GM10847 (cell line): ENCODE results near the gene MOB1B.
A peak's percentile ranks its signal among the peaks of the same experiment; 100 is the strongest.

ENCODE experiments used
- POLR2A ChIP-seq: IDR thresholded peaks from 2 replicates; pipeline ENCODE4 v1.6.1; 2011; ENCODE audit not compliant: insufficient read length; ENCODE audit errors: extremely low read depth

The MOB1B gene

DNA sequence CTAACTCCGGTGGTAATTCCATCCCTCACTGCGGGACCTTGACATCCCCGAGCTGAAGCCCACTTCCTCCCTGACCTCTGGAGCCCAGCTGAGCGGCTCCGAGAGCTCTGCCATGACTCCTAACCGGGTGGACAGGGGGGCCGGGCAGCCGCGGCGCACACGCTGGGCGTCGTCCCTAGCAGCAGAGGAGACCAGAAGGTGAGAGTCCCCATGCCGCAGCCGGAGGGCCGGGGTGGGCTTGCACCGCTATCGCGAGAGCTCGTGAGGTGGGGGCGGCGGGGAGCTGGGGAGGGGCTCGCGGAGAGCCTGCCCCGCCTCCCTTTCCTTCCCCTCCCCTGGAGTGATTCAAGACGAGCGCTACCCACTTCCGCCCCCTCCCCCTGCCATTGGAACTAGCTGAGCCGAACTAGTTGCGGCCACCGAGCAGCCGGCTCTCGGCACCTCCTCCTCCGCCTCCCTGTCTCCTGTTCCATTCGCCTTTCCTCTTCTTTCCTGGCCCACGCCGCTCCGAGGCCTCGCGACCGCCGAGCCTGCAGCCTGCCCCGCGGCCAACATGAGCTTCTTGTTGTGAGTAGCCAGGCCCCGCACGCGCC is at the start of gene MOB1B:
MOB1B (plus strand) TSS at position 386 of the 593 bp plus-strand sequence; CDS start at position 554, 168 bp downstream.
- peak; percentile 19 for TF ChIP-seq POLR2A

- no peak for TF ChIP-seq POLR2A
These were observed 46.7 kb upstream of the MOB1B start for GRCh38 chr4:70855464-70855863.

DNA sequence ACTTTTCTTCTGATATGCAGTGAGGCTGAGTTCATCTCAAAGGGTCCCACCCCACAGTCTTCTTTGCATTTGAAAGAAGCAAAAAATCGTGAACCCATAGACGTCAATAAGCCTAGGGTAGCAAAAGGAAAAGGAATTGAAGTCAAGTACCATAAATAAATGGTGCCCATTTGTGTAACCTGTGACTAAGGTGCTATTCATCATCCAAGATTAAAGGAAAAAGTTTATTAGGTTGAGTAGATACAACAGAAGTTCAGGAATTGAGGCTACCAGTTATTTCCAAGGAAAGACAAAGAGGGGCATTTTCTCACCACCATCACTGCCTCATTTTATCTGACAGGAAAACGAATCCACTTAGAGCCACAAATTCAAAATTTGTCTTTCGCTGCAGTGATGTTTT is 43.7 kb upstream of the MOB1B start:
- no peak for TF ChIP-seq POLR2A

DNA sequence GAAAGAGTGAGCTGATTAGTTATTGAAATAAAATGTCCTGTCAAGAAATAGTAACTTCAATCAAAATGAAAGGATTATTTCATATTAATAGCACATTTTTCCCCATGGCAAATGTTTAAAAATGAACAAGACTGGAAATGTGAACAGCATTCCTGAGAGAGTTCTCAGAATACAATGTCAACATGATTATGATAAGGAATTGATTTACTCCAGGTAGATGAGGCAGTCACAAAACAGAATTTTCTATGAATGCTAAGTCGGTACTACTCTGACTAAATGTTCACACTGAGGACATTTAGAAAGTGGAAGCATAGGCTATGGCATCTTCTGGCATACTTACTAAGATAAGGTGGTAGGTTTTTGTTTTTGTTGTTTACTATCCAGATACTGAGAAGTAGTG is 43.1 kb upstream of the MOB1B start:
- TF ChIP-seq POLR2A: no peak

DNA sequence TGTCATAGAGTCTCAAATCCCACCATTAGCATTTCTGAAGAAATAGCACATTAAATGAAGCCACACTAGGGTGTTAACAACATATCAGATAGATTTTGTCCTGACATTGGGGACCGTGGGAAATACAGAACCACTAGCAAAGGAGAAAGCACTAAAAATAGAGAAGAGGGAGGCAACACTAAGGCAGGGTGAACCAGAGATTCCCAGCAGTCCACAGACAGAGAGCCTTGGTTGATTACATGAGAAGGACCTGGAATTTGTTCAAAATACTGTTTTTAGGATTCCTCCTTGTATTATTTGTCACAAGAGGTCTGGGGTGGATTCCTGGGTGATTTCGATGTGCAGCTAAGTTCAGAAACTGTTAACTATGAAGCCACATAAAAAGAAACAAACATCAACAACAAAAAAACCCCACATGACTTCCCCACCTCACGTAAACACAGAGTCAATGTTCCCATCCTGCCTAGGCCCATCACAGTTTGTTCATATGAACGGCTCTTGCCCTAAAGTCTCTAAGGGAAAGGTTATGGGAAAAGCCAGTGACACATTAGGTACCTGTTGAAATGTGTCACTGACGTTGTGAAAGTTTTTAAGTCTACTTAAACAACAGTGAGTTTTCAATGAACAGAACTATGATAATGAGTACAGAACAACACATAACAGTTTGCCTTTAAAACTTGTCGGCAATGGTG is 38.9 kb upstream of the MOB1B start:
- no peak for TF ChIP-seq POLR2A

DNA sequence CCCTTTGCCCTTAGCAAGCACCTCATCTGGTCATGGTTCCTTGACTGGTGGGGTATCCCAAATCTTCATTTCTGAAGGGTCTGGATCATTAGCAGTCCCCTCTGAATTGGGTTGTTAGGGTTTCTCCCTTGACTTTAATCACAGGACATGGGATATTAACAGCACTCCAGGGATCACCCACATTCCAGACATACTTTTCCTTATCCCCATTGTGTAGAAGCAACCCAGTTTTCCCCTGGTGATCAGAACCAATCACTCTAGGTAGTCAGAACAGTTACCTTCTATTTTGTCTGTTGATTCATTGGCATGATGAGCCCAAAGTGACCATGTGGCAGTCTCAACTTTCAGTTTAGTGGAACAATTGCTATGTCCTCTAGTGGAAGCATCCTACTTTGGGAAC is 33.4 kb upstream of the MOB1B start:
- no peak for TF ChIP-seq POLR2A

- no peak for TF ChIP-seq POLR2A
These were observed 29.0 kb upstream of the MOB1B start for GRCh38 chr4:70873216-70873615.

DNA sequence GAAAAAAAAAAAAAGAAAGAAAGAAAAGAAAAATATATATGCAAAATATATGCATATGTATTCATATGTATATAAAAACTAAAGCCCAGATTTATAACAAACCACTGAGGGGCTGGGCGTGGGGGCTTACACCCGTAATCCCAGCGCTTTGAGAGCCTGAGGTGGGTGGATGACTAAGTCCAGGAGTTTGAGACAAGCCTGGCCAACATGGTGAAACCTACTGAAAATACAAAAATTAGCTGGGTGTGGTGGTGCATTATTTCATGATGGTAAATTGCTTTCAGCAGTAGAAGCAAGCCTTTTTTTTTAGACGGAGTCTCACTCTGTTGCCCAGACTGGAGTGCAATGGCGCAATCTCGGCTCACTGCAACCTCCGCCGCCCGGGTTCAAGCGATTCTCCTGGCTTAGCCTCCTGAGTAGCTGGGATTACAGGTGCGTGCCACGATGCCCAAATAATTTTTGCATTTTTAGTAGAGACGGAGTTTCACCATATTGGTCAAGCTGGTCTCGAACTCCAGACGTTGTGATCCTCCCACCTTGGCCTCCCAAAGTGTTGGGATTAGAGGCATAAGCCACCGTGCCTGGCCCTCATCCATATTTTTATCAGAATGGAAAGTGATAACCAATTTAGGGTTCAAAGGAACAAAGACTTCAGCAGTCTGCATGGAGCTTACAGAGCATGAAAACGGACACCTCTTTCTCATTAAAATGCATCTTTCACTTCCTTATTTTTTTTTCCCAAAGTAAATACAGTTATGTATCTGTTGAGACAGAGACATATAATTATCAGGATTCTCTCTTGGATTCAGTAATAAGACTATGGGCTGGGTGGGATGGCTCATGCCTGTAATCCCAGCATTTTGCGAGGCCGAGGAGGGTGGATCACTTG is 27.7 kb upstream of the MOB1B start:
- TF ChIP-seq POLR2A: no peak

DNA sequence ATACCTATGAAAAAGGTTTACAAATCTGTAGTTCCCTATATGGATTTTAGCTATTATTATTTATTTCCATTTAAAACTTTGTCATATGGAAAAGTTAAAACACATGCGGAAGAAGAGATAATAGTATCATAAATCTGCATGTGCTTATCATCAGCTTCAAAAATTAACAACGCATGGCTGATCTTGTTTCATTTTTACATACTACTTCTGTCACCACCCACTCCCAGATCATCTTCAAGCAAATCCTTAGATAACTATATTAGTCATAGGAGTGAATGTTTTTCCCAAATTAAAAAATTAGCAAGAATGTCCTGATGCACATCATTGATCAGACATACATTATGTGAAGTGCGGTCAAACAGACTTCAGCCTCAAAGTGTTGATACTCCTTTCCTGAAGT is 24.6 kb upstream of the MOB1B start:
- no peak for TF ChIP-seq POLR2A

- TF ChIP-seq POLR2A: no peak
These were observed 21.4 kb upstream of the MOB1B start for GRCh38 chr4:70880739-70881138.

GRCh38 chr4:70885174-70885573 is 17.0 kb upstream of the MOB1B start:
- no peak for TF ChIP-seq POLR2A

DNA sequence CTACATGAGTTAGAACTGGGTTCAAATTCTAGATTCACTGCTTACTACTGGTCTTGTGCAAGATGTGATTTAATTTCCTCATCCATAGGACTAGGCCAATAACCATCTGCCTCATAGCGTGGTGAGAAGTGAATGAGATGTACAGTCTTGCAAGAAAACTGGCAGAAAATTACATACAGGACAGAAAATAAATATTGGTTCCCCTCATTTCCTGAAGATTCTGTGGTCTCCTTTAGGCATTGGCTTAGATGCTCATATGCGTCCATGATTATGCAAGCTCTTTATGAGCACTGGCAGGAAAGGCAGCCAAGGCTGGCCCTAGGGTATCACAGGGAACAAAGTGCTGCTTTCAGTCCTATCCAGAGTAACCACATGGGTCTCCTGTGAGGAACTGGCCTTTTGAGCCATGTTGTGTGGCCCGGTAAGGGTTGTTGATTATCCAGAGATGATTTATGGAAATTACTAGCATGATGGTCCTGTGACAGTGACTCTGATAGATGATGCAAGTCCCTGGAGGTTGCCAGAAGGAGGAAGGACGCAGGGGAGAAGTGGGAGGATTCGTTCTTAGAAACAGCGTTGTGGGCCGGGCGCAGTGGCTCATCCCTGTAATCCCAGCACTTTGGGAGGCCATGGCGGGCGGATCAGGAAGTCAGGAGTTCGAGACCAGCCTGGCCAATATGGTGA is 9.9 kb upstream of the MOB1B start:
- no peak for TF ChIP-seq POLR2A

- TF ChIP-seq POLR2A: no peak
These were observed 8.4 kb upstream of the MOB1B start for GRCh38 chr4:70893790-70894189.

DNA sequence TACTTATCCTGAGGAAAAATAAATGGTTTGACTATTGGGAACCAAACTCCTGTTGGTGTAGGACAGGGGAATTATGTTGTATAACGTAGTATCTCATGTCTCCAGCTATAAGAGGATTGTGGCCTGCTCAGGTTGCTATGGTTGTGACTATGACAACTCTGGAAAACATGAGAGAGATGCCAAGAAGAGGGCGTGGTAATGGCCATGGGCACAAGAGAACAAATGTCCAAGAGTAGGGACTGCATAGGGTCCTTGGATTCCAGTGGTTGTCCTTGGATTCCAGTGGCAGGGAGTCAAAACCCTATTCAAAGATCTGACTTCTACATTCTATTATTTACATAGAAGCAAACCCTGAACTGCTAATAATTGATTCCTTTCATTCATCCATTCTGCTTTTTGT is 6.8 kb upstream of the MOB1B start:
- no peak for TF ChIP-seq POLR2A

DNA sequence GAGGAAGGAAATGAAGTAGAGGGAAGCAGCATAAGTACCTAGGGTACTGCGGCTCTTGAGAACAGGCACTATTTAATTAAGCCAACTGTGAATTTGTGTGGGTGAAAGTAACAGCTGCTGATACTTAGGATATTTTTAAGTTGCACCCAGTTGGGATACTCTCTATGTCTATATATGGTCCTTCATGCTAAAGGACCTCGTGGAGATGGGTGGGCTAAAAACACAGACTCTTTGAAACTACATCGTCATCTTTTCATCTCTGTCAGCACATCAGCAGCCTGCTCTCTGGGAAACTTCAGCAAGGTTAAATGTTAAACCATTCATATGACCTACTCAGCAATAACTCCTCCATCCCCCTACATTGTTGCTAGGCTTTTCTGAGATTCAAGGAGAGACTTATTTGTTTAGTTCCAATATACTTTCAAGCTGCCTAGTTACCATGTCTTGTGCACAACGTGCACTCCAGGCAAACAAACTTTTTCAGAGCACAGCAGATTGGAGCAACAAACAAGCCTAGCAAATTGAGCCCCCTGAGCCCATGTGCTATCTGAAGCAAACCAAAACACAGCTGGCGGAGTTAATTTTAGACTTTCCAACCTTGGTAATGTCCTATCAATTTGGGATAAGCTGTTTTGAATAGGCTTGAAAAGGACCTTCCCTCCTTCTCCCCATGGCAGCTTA is 6.2 kb upstream of the MOB1B start:
- no peak for TF ChIP-seq POLR2A

- no peak for TF ChIP-seq POLR2A
These were observed 574 bp upstream of the MOB1B start for GRCh38 chr4:70901607-70901983.
